ENCODE measurements around the gene DCST1. TPM values are rescaled to one million over a fixed set of nuclear protein-coding genes. Genes with fewer than 3 reads are reported as not detected.
A peak's percentile ranks its signal among the peaks of the same experiment; 100 is the strongest.

DCST1 gene
- total RNA-seq, 1 experiment from 2014 or later: not detected

DNA sequence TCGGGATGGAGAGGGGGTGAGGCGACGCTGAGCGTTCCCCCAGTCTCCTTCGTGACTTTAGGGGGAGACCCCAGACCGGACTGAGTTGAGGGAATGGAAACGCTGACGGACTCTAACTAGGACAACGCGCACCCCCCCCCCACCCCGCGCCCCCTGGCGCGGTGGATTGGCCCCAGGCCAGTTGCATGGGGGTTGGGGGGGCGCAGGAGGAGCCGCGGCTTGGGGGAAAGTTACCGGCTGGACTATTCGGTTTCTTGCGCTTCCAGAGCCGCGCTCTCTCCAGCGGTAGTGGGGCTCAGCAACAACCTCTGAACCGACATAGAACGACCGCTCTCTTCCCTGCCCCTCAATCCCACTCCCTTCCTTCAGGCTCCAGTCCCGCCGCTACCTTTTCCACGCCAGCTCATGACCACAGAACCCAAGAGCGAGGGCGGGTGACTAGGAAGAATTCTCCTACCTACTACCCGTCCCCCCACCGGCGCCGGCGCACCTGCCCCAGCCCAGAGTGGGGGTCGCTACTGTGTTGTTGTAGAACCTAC lies 30.3 kb upstream of the DCST1 start:
- H3K27me3 ChIP-seq (replicated peaks; ENCODE audit: insufficient read depth, low read depth, low read length, poor library complexity): no peaks in the 10 kb centered on the region
- H3K9me3 ChIP-seq (ENCODE audit: low read depth, low read length, poor library complexity, severe bottlenecking): no peaks in the 10 kb centered on the region
- ChIA-PET CTCF (interaction anchor here (0.7 to 1.0 kb wide), 2 partner anchors 13 to 14 kb away, joined by 3 to 4 read pairs; no protein-coding TSS in a partner anchor), POLR2A (ENCODE audit: low non-redundant PET) (interaction anchor here (0.7 kb wide), 1 partner anchor 274 kb away, joined by 9 read pairs; the partner anchor contains the start of gene HCN3)
- H3K4me1 ChIP-seq (ENCODE audit: insufficient read depth, low read length, poor library complexity, severe bottlenecking): peaks cover 20% of the 10 kb centered on the region
- peak; percentile 41 for DNase-seq (ENCODE audit: low spot score)
- peak overlapping the region; percentile 70 for H3K4me3 ChIP-seq (ENCODE audit: low read depth, low read length, poor library complexity, severe bottlenecking)
- H3K27ac ChIP-seq (ENCODE audit: low read depth, low read length, poor library complexity, severe bottlenecking): peak overlapping the region; percentile 89
- no TSS peak for BruUV-seq (replicated peaks)
- H3K36me3 ChIP-seq (ENCODE audit: insufficient read depth, low read length, poor library complexity, severe bottlenecking): no peaks in the 10 kb centered on the region
- intact Hi-C loops (cut with micrococcal nuclease; ENCODE audit: unreplicated experiment): loop anchor here (5.0 kb wide), 2 partner anchors 79 to 446 kb away; partner anchors contain the start of gene UBE2Q1
- TF ChIP-seq, protein P1, sequence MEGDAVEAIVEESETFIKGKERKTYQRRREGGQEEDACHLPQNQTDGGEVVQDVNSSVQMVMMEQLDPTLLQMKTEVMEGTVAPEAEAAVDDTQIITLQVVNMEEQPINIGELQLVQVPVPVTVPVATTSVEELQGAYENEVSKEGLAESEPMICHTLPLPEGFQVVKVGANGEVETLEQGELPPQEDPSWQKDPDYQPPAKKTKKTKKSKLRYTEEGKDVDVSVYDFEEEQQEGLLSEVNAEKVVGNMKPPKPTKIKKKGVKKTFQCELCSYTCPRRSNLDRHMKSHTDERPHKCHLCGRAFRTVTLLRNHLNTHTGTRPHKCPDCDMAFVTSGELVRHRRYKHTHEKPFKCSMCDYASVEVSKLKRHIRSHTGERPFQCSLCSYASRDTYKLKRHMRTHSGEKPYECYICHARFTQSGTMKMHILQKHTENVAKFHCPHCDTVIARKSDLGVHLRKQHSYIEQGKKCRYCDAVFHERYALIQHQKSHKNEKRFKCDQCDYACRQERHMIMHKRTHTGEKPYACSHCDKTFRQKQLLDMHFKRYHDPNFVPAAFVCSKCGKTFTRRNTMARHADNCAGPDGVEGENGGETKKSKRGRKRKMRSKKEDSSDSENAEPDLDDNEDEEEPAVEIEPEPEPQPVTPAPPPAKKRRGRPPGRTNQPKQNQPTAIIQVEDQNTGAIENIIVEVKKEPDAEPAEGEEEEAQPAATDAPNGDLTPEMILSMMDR (conservative IDR thresholded peaks at IDR 0.05; ENCODE audit: low read depth, low read length): no peak
- TF ChIP-seq EZH2 (IDR thresholded peaks at IDR 0.05; ENCODE audit: borderline replicate concordance, low read depth, low read length, poor library complexity, severe bottlenecking): no peak

GRCh38 chr1:155003766-155004351 lies 29.8 kb upstream of the DCST1 start:
- no peaks in the 10 kb centered on the region for H3K9me3 ChIP-seq (ENCODE audit: low read depth, low read length, poor library complexity, severe bottlenecking)
- peak; percentile 45 for DNase-seq (ENCODE audit: low spot score)
- TF ChIP-seq EZH2 (IDR thresholded peaks at IDR 0.05; ENCODE audit: borderline replicate concordance, low read depth, low read length, poor library complexity, severe bottlenecking): no peak
- TF ChIP-seq, protein P1 (conservative IDR thresholded peaks at IDR 0.05; ENCODE audit: low read depth, low read length): no peak
- BruUV-seq (replicated peaks): no TSS peak
- no peaks in the 10 kb centered on the region for H3K27me3 ChIP-seq (replicated peaks; ENCODE audit: insufficient read depth, low read depth, low read length, poor library complexity)
- POLR2A ChIA-PET (ENCODE audit: low non-redundant PET): interaction anchor here (0.7 to 1.3 kb wide), 2 partner anchors 13 to 273 kb away, joined by 4 to 9 read pairs; partner anchors contain the start of gene HCN3
- peak overlapping the region; percentile 70 for H3K4me3 ChIP-seq (ENCODE audit: low read depth, low read length, poor library complexity, severe bottlenecking)
- H3K36me3 ChIP-seq (ENCODE audit: insufficient read depth, low read length, poor library complexity, severe bottlenecking): no peaks in the 10 kb centered on the region
- intact Hi-C loops (cut with micrococcal nuclease; ENCODE audit: unreplicated experiment): loop anchor here (5.0 kb wide), 2 partner anchors 78 to 447 kb away; partner anchors contain the start of gene UBE2Q1
- CTCF ChIA-PET: interaction anchor here (0.6 to 1.0 kb wide), 2 partner anchors 14 to 21 kb away, joined by 3 read pairs; no protein-coding TSS in a partner anchor
- peaks cover 20% of the 10 kb centered on the region for H3K4me1 ChIP-seq (ENCODE audit: insufficient read depth, low read length, poor library complexity, severe bottlenecking)
- H3K27ac ChIP-seq (ENCODE audit: low read depth, low read length, poor library complexity, severe bottlenecking): peak overlapping the region; percentile 89

DNA sequence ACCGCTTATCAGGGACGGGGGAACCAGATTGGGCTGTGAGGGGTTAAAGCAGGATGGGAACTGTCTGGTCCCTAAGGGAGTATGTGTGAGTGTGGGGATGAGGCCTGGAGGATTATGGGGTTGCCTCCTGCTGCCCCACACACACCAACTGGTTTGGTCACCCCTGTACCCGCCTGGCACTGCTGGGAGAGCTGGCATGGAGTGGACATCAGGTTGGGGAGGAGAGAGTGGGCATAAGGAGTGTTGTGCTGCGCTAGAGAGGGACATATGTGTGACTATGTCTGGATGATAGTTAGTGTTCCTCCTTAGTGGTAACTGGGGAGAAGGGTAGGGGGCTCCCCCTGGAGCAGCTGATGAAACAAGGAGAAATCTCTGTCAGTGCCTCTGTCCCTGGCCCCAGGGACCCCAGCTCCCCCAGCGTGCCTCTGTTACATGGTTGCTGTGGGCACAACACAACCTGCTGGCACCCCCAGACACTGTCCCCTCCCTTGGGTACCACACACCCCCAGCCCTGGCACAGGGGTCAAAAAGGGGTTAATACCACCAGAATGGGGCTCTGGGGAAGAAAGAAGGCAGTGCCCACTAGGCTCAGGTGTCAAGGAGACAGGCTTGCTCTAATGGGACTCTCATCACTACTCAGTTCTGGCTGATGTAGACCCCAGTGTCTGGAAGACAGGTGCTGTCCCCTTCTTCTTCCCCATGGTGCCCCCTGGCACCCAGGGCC lies 29.1 kb upstream of the DCST1 start:
- POLR2A ChIA-PET (ENCODE audit: low non-redundant PET): interaction anchor here (1.3 kb wide), 1 partner anchor 13 kb away, joined by 4 read pairs; no protein-coding TSS in a partner anchor

More for the DNA sequence above, 29.1 kb upstream of the DCST1 start:
- DNase-seq (ENCODE audit: low spot score): peak; percentile 39
- BruUV-seq (replicated peaks): no TSS peak
- H3K4me1 ChIP-seq (ENCODE audit: insufficient read depth, low read length, poor library complexity, severe bottlenecking): peaks cover 20% of the 10 kb centered on the region
- no peaks in the 10 kb centered on the region for H3K27me3 ChIP-seq (replicated peaks; ENCODE audit: insufficient read depth, low read depth, low read length, poor library complexity)
- CTCF ChIA-PET: interaction anchor here (0.6 to 1.0 kb wide), 3 partner anchors 13 to 21 kb away, joined by 3 to 9 read pairs (median 3); no protein-coding TSS in a partner anchor
- H3K27ac ChIP-seq (ENCODE audit: low read depth, low read length, poor library complexity, severe bottlenecking): peak overlapping the region; percentile 89
- TF ChIP-seq, protein P1 (conservative IDR thresholded peaks at IDR 0.05; ENCODE audit: low read depth, low read length): no peak
- no peak for TF ChIP-seq EZH2 (IDR thresholded peaks at IDR 0.05; ENCODE audit: borderline replicate concordance, low read depth, low read length, poor library complexity, severe bottlenecking)
- peak overlapping the region; percentile 70 for H3K4me3 ChIP-seq (ENCODE audit: low read depth, low read length, poor library complexity, severe bottlenecking)
- intact Hi-C loops (cut with micrococcal nuclease; ENCODE audit: unreplicated experiment): loop anchor here (5.0 kb wide), 2 partner anchors 78 to 447 kb away; partner anchors contain the start of gene UBE2Q1
- H3K9me3 ChIP-seq (ENCODE audit: low read depth, low read length, poor library complexity, severe bottlenecking): no peaks in the 10 kb centered on the region
- H3K36me3 ChIP-seq (ENCODE audit: insufficient read depth, low read length, poor library complexity, severe bottlenecking): no peaks in the 10 kb centered on the region
